ENCODE data around the gene MPP3. TPM values are rescaled to one million over a fixed set of nuclear protein-coding genes. Genes with fewer than 3 reads are reported as not detected.

Gene MPP3
- total RNA-seq, 1 donor from 2014 or later = 4.1 TPM

GRCh38 chr17:43759836-43760235, 73.1 kb downstream of the MPP3 start:
- Histone ChIP-seq H3K36me3 (ENCODE audit: control insufficient read depth, insufficient read depth, low read length) (no peaks in the 10 kb centered on the region), H3K4me3 (ENCODE audit: low read depth, low read length) (no peak overlapping the region), H3K27me3 (ENCODE audit: control insufficient read depth, insufficient read depth, low read length) (peaks cover 12% of the 10 kb centered on the region)
- DNase-seq (ENCODE audit: low read depth) = no peak
- TF ChIP-seq CTCF (IDR thresholded peaks at IDR 0.05; ENCODE audit: insufficient read depth, low read length, poor library complexity, severe bottlenecking) = no peak

- H3K4me3 ChIP-seq (ENCODE audit: low read depth, low read length) = no peak within 1 kb of the TSS
- no peak for TF ChIP-seq CTCF (IDR thresholded peaks at IDR 0.05; ENCODE audit: insufficient read depth, low read length, poor library complexity, severe bottlenecking)
- H3K27me3 ChIP-seq (ENCODE audit: control insufficient read depth, insufficient read depth, low read length) = peaks cover 12% of the 10 kb centered on the region
- no peak for DNase-seq (ENCODE audit: low read depth)
- no peaks in the 10 kb centered on the region for H3K36me3 ChIP-seq (ENCODE audit: control insufficient read depth, insufficient read depth, low read length)
Measured at GRCh38 chr17:43758497-43759174, 74.3 kb downstream of the MPP3 start, which contains the start of gene SOST. Gene SOST (minus strand): TSS chr17:43758791. CDS start chr17:43758741, 50 bp downstream.

- Histone ChIP-seq H3K27me3 (ENCODE audit: control insufficient read depth, insufficient read depth, low read length) (peaks cover 12% of the 10 kb centered on the region), H3K36me3 (ENCODE audit: control insufficient read depth, insufficient read depth, low read length) (no peaks in the 10 kb centered on the region), H3K4me3 (ENCODE audit: low read depth, low read length) (no peak overlapping the region)
- TF ChIP-seq CTCF (IDR thresholded peaks at IDR 0.05; ENCODE audit: insufficient read depth, low read length, poor library complexity, severe bottlenecking) = no peak
- DNase-seq (ENCODE audit: low read depth) = no peak
Measured at GRCh38 chr17:43758086-43758485, 74.9 kb downstream of the MPP3 start.

GRCh38 chr17:43757171-43757660, 75.7 kb downstream of the MPP3 start:
- no peak for DNase-seq (ENCODE audit: low read depth)
- no peak for TF ChIP-seq CTCF (IDR thresholded peaks at IDR 0.05; ENCODE audit: insufficient read depth, low read length, poor library complexity, severe bottlenecking)
- no peaks in the 10 kb centered on the region for H3K36me3 ChIP-seq (ENCODE audit: control insufficient read depth, insufficient read depth, low read length)
- peaks cover 12% of the 10 kb centered on the region for H3K27me3 ChIP-seq (ENCODE audit: control insufficient read depth, insufficient read depth, low read length)
- H3K4me3 ChIP-seq (ENCODE audit: low read depth, low read length) = no peak overlapping the region

GRCh38 chr17:43756201-43756600, 76.7 kb downstream of the MPP3 start:
- no peak overlapping the region for H3K4me3 ChIP-seq (ENCODE audit: low read depth, low read length)
- peaks cover 12% of the 10 kb centered on the region for H3K27me3 ChIP-seq (ENCODE audit: control insufficient read depth, insufficient read depth, low read length)
- no peak for TF ChIP-seq CTCF (IDR thresholded peaks at IDR 0.05; ENCODE audit: insufficient read depth, low read length, poor library complexity, severe bottlenecking)
- H3K36me3 ChIP-seq (ENCODE audit: control insufficient read depth, insufficient read depth, low read length) = no peaks in the 10 kb centered on the region
- DNase-seq (ENCODE audit: low read depth) = no peak

All from kidney epithelial cell (primary cell).